Neuronal stem cell (in vitro differentiated cells): ENCODE results near the gene ANKIB1.

Source experiments
- DNase-seq: peaks from one replicate; pipeline ENCODE4 v3.0.0-alpha.2; 2013; ENCODE audit warnings: low spot score
- H2AFZ ChIP-seq: one replicate; pipeline ENCODE4 v1.6.1; 2013; ENCODE audit warnings: mild to moderate bottlenecking, low read length, inconsistent platforms
- H2AK5ac ChIP-seq: 2 replicates; pipeline ENCODE4 v1.6.1; 2013; ENCODE audit warnings: low read depth, mild to moderate bottlenecking, inconsistent platforms, low read length, moderate library complexity, mixed read lengths
- H2BK120ac ChIP-seq: 2 replicates; pipeline ENCODE4 v1.6.1; 2013; ENCODE audit warnings: low read depth, mild to moderate bottlenecking, inconsistent platforms, low read length, moderate library complexity, mixed read lengths
- H2BK12ac ChIP-seq: one replicate; pipeline ENCODE4 v1.6.1; 2013; ENCODE audit warnings: low read length, inconsistent platforms
- H2BK15ac ChIP-seq: 2 replicates; pipeline ENCODE4 v1.6.1; 2013; ENCODE audit warnings: mild to moderate bottlenecking, low read length, inconsistent platforms, mixed read lengths
- H2BK5ac ChIP-seq: one replicate; pipeline ENCODE4 v1.6.1; 2013; ENCODE audit warnings: inconsistent platforms, mild to moderate bottlenecking, low read length, moderate library complexity
- H3K14ac ChIP-seq: one replicate; pipeline ENCODE4 v1.6.1; 2013; ENCODE audit warnings: low read length, inconsistent platforms
- H3K18ac ChIP-seq: 2 replicates; pipeline ENCODE4 v1.6.1; 2013; ENCODE audit warnings: low read length, inconsistent platforms
- H3K23ac ChIP-seq: 2 replicates; pipeline ENCODE4 v1.6.1; 2013; ENCODE audit warnings: low read depth, mild to moderate bottlenecking, mixed read lengths, low read length, inconsistent platforms; ENCODE audit not compliant: poor library complexity
- H3K27ac ChIP-seq: replicated peaks from 3 replicates; pipeline ENCODE4 v1.5.1; 2013; ENCODE audit warnings: low read length, inconsistent platforms
- H3K27me3 ChIP-seq, 3 experiments: 2 replicates each; pipeline ENCODE4 v1.6.1; 2013; ENCODE audit warnings: low read length in 3 of 3, mild to moderate bottlenecking in 2 of 3, inconsistent platforms in 1 of 3, low read depth in 1 of 3, mixed read lengths in 1 of 3, moderate library complexity in 1 of 3; ENCODE audit not compliant: control insufficient read depth in 3 of 3, insufficient read depth in 3 of 3
- H3K36me3 ChIP-seq, 2 donors: replicated peaks in 1 of 2; 2 replicates each; pipeline ENCODE4 v1.6.1; 2013; ENCODE audit warnings: low read length in 2 of 2; ENCODE audit not compliant: control insufficient read depth in 2 of 2, insufficient read depth in 2 of 2
- H3K4ac ChIP-seq: 2 replicates; pipeline ENCODE4 v1.6.1; 2013; ENCODE audit warnings: inconsistent platforms, mild to moderate bottlenecking, low read length, moderate library complexity
- H3K4me1 ChIP-seq, 2 donors: 1 replicate in 1 of 2; 2 replicates in 1 of 2; pipeline ENCODE4 v1.6.1; 2013; ENCODE audit warnings: low read length in 2 of 2, low read depth in 1 of 2; ENCODE audit not compliant: control insufficient read depth in 2 of 2, insufficient read depth in 1 of 2
- H3K4me2 ChIP-seq: one replicate; pipeline ENCODE4 v1.6.1; 2013; ENCODE audit warnings: mild to moderate bottlenecking, low read length, inconsistent platforms; ENCODE audit not compliant: insufficient read depth, poor library complexity, severe bottlenecking
- H3K4me3 ChIP-seq, 2 donors: 2 replicates each; pipeline ENCODE4 v1.5.1; 2013; ENCODE audit warnings: low read length in 2 of 2, mild to moderate bottlenecking in 2 of 2, inconsistent platforms in 1 of 2, moderate library complexity in 1 of 2
- H3K79me1 ChIP-seq: one replicate; pipeline ENCODE4 v1.6.1; 2013; ENCODE audit warnings: low read depth, mild to moderate bottlenecking, inconsistent platforms, low read length, moderate library complexity
- H3K9ac ChIP-seq: one replicate; pipeline ENCODE4 v1.6.1; 2013; ENCODE audit warnings: mild to moderate bottlenecking, low read depth, low read length, inconsistent platforms; ENCODE audit not compliant: poor library complexity
- H3K9me3 ChIP-seq, 2 donors: replicated peaks in 1 of 2; 2 replicates each; pipeline versions ENCODE3 to v1.6.1; 2013; ENCODE audit warnings: low read length in 2 of 2, mild to moderate bottlenecking in 2 of 2, inconsistent platforms in 1 of 2, low read depth in 1 of 2, mixed read lengths in 1 of 2, moderate library complexity in 1 of 2; ENCODE audit not compliant: control insufficient read depth in 2 of 2, insufficient read depth in 1 of 2
- H4K8ac ChIP-seq: one replicate; pipeline ENCODE4 v1.6.1; 2013; ENCODE audit warnings: low read depth, mild to moderate bottlenecking, inconsistent platforms, low read length, moderate library complexity
- H4K91ac ChIP-seq: one replicate; pipeline ENCODE4 v1.6.1; 2013; ENCODE audit warnings: low read length, low read depth, mild to moderate bottlenecking, inconsistent platforms; ENCODE audit not compliant: poor library complexity
- WGBS, 2 donors: extraction: QIAGEN DNeasy Blood & Tissue Kit; methylation state at CpG; one replicate each; pipeline ENCODE4 v1.1.7; 2013; ENCODE audit warnings: missing lambda C conversion rate in 2 of 2, mixed read lengths in 1 of 2; ENCODE audit not compliant: insufficient read length in 2 of 2, insufficient replicate concordance in 1 of 2; ENCODE audit errors: extremely low coverage in 2 of 2; 5-methylcytosine and 5-hydroxymethylcytosine counted together

ANKIB1 gene

DNA sequence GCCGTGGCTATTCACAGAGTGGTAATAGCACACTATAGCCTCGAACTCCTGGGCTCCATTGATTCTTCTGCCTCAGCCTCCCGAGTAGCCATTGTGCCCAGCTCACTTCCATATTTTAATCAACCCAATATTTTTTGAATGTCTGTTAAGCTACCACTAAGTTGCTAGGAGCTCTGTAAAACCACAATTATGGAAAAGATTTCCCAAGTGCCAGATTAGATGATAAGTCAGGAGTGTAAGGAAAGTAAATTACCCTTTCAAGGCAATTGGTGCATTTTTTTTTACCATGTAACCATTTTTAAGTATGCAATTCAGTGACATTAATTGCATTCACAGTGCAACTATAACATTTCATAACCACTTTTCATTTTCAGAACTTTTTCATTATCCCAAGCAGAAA, 114.0 kb downstream of the ANKIB1 start:
- H2BK5ac ChIP-seq = no peak overlapping the region
- DNase-seq = no peak

GRCh38 chr7:92360387-92360786, 114.6 kb downstream of the ANKIB1 start:
- Histone ChIP-seq H2BK120ac (no peak overlapping the region), H3K79me1 (no peaks in the 10 kb centered on the region), H3K27ac (no peak overlapping the region), H3K14ac (no peak overlapping the region), H2AFZ (no peak overlapping the region), H3K9me3 (peaks cover 0 to 1% of the 10 kb centered on the region in 2 donors), H2BK12ac (no peak overlapping the region), H2BK15ac (no peak overlapping the region), H3K9ac (no peak overlapping the region), H3K23ac (no peak overlapping the region), H3K18ac (no peak overlapping the region), H3K4me3 (no peak overlapping the region), H3K27me3 (no peaks in the 10 kb centered on the region), H2BK5ac (no peak overlapping the region), H3K36me3 (peaks cover 0 to 58% of the 10 kb centered on the region in 2 donors), H3K4me1 (no peaks in the 10 kb centered on the region), H3K4ac (no peak overlapping the region), H4K8ac (no peak overlapping the region), H3K4me2 (no peak overlapping the region), H4K91ac (no peak overlapping the region), H2AK5ac (no peak overlapping the region)
- WGBS, 2 donors = no CpG with 5 or more reads among the region's 1 CpG
- DNase-seq = no peak

More for the DNA sequence above, 114.0 kb downstream of the ANKIB1 start:
- Histone ChIP-seq H2BK120ac (no peak overlapping the region), H3K23ac (no peak overlapping the region), H3K79me1 (no peaks in the 10 kb centered on the region), H3K4me3 (no peak overlapping the region), H3K36me3 (peaks cover 0 to 61% of the 10 kb centered on the region in 2 donors), H3K4ac (no peak overlapping the region), H3K27ac (no peak overlapping the region), H3K14ac (no peak overlapping the region), H4K91ac (no peak overlapping the region), H3K18ac (no peak overlapping the region), H2BK15ac (no peak overlapping the region), H3K27me3 (no peaks in the 10 kb centered on the region), H2AFZ (no peak overlapping the region), H3K9me3 (peaks cover 0 to 1% of the 10 kb centered on the region in 2 donors), H3K9ac (no peak overlapping the region), H3K4me2 (no peak overlapping the region), H2AK5ac (no peak overlapping the region), H4K8ac (no peak overlapping the region), H2BK12ac (no peak overlapping the region), H3K4me1 (no peaks in the 10 kb centered on the region)
- no CpG with 5 or more reads among the region's 3 CpGs for WGBS, 2 donors

DNA sequence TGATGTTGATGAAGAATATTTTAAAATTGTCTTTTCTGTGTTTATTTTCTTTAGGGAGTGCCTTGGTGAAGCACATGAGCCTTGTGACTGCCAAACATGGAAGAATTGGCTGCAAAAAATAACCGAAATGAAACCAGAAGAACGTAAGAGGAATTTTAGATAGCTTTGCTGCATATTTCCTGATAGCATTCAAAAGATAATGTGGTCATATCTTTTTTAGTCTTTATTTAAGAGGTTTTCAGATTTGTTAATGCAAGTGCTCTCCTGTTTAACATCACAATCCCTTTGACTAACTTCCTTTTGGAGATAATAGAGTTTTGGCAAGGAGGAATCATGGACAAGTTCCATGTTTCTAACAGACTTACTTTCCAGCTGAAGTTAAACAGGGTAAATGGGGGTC, 116.4 kb downstream of the ANKIB1 start:
- no peak overlapping the region for H2AK5ac ChIP-seq
- no peak overlapping the region for H2BK15ac ChIP-seq
- no peaks in the 10 kb centered on the region for H3K4me1 ChIP-seq
- no peak overlapping the region for H3K23ac ChIP-seq
- H2BK120ac ChIP-seq = no peak overlapping the region
- H3K79me1 ChIP-seq = no peaks in the 10 kb centered on the region
- H3K9ac ChIP-seq = no peak overlapping the region
- peaks cover 0 to 58% of the 10 kb centered on the region in 2 donors for H3K36me3 ChIP-seq
- no peak overlapping the region for H2AFZ ChIP-seq
- H3K27ac ChIP-seq = no peak overlapping the region
- DNase-seq = no peak
- H4K8ac ChIP-seq = no peak overlapping the region
- no CpG with 5 or more reads among the region's 2 CpGs for WGBS, 2 donors
- H3K4me2 ChIP-seq = no peak overlapping the region
- no peak overlapping the region for H2BK12ac ChIP-seq
- H3K18ac ChIP-seq = no peak overlapping the region
- H3K9me3 ChIP-seq = peaks cover 0 to 1% of the 10 kb centered on the region in 2 donors
- no peak overlapping the region for H3K4ac ChIP-seq
- no peak overlapping the region for H4K91ac ChIP-seq
- no peak overlapping the region for H3K4me3 ChIP-seq
- no peak overlapping the region for H2BK5ac ChIP-seq
- no peak overlapping the region for H3K14ac ChIP-seq
- no peaks in the 10 kb centered on the region for H3K27me3 ChIP-seq

- Histone ChIP-seq H3K9ac (no peak overlapping the region), H3K18ac (no peak overlapping the region), H3K36me3 (peaks cover 5 to 51% of the 10 kb centered on the region in 2 donors), H3K4me3 (no peak overlapping the region), H3K27me3 (no peaks in the 10 kb centered on the region), H3K14ac (no peak overlapping the region), H3K27ac (no peak overlapping the region), H2BK120ac (no peak overlapping the region), H4K8ac (no peak overlapping the region), H3K79me1 (no peaks in the 10 kb centered on the region), H2BK5ac (no peak overlapping the region), H3K4ac (no peak overlapping the region), H3K4me2 (no peak overlapping the region), H2AK5ac (no peak overlapping the region), H3K9me3 (no peaks in the 10 kb centered on the region), H4K91ac (no peak overlapping the region), H3K23ac (no peak overlapping the region), H3K4me1 (no peaks in the 10 kb centered on the region), H2BK15ac (no peak overlapping the region), H2BK12ac (no peak overlapping the region), H2AFZ (no peak overlapping the region)
- WGBS, 2 donors = no CpG with 5 or more reads among the region's 2 CpGs
- DNase-seq = no peak
Measured at GRCh38 chr7:92366730-92367129, 121.0 kb downstream of the ANKIB1 start.
